GM21423 (cell line): ENCODE results near the gene SRGN.
A peak's percentile ranks its signal among the peaks of the same experiment; 100 is the strongest.

Experiments
- ATAC-seq: cut with Tn5 transposase; IDR thresholded peaks from one replicate; pipeline ENCODE4 v1.9.1; 2021; ENCODE audit warnings: mild to moderate bottlenecking, moderate library complexity; ENCODE audit not compliant: unreplicated experiment

SRGN gene

DNA sequence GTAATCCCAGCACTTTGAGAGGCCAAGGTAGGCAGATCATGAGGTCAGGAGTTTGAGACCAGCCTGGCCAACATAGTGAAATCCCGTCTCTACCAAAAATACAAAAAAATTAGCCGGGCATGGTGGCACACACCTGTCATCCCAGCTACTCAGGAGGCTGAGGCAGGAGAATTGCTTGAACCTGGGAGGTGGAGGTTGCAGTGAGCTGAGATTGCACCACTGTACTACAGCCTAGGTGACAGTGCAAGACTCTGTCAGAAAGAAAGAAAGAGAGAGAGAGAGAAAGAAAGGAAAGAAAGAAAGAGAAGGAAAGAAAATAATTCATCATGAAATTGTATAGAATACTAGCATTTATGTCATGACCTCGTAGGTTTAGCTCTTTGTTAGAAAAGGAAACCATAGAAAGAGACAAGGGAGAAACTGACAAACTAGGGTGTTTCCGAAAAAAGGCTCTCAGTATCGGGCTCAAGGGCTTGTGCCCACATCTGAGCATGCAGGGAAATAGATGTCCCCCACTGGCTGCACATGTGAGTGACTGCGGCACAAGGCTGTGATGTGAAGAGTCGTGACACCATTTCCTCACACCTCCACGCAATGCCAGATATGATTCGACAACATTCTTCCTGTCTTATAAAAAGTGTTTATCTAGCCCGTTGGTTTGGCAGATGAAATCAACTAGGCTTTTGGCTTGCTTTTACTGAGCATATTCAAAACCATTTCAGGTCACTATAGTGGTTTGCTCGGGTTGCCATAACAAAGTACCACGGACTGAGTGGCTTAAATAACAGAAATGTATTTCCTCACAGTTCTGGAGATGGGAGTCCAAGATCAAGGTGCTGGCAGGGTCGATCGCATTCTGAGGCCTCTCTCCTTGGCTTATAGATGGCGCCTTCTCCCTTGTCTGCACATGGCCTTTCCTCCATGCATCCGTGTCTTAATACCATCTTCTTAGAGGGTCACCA is 2.0 kb downstream of the SRGN start:
- ATAC-seq = peak; percentile 42

DNA sequence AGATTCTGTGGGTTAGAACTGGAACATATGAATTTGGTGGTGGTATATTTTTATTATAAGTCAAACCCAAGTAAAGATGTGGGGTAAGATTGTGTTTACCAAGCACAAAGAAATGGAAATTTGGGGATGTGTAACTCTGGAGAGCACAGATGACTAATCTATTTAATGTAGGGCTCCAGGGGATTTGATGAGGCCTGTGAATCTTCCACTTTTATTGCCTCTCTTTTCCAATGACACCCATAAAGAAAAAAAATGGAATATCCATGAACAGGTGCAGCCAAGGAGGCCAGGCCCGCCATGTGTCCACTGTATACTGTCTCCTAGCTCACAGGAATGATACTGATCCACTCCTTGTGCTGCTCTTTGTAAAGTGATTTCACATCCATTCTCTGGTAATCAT is 2.8 kb downstream of the SRGN start:
- no peak for ATAC-seq

DNA sequence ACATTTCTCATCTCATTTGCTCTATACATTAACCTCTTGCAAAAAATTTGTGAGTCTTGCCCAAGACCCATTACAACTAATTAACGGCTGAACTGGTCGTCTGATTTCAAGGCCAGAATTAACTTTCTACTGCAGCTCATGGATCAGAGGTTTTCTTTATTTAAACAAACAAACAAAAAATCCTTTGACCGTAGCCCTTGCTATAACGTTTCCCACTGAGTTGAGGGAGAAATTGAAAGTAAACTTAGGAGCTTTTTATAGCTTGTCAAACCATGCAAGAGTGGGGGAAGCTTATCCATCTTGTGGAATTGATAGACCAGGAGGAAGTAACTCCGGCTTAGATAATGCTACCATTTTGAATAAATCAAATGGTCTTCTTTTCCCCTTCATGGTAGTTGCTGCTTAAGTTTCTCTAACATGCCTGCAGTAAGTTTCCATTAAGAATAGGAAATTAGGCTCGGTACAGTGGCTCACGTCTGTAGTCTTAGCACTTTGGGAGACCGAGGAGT is 3.3 kb downstream of the SRGN start:
- no peak for ATAC-seq

DNA sequence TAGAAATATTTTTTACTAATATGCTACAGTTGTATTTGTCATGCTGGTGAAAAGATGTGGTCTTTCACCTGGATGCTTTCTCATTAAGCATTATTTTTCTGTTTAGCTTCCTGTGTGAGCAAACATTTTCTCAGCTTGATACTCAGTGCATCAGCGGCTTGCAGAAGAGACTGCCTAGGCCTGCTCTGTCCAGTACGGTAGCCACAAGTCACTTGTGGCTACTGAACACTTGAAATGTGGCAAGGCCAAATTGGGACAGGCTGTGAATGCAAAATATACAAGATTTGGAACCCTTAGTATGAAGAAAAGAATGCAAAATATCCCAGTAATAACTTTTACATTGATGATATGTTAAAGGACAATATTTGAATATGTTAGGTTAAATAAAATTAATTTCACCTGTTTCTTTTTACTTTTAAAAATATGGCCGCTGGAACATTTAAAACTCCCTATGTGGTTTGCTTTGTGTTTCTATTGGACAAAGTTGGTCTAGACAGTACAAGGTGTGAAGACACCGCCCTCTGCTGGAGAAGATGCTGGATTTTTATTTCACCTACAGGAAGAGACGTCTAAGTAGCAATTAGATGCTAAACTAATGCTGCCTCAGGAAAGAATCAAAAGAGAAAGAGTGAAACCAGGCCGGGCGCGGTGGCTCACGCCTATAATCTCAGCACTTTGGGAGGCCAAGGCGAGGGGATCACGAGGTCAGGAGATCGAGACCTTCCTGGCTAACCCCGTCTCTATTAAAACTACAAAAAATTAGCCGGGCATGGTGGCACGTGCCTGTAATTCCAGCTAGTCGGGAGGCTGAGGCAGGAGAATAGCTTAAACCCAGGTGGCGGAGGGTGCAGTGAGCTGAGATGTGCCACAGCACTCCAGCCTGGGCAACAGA is 5.3 kb downstream of the SRGN start:
- ATAC-seq = no peak

DNA sequence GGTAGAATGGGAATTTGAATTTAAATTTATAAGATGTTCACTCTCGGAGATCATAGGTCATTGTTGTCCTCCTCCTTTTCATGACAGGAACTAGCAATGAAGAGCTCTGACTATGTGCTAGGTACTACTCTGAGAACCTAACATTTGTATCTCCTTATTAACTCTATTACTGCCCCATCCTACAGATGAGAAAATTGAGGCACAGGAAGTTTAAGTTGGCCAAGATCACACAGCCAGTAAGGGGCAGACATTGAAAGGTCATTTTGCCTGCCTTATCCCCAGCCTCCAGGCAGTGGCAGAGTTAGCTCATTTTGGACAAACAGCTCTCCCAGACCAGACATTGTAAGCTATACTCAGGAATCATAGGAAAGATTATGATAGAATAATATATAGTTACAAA is 6.0 kb downstream of the SRGN start:
- ATAC-seq = no peak

DNA sequence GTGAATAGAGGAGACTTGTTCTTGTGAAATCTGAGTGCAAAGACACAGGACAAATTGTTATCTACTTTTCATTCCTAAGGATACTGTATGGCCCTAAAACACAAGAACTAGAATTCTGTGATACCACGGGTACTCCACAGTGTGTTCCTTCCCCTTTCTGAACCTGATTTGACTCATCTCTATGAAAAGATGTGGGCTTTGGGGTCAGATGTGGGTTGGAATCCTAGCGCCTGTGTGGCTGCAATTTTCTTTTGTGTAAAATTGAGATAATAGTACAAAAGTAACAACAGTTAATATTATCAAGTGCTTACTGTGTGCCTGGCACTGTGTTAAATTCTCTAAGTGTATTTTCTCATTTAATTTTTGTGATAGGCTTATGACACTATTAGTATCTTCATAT is 8.1 kb downstream of the SRGN start:
- ATAC-seq = no peak

DNA sequence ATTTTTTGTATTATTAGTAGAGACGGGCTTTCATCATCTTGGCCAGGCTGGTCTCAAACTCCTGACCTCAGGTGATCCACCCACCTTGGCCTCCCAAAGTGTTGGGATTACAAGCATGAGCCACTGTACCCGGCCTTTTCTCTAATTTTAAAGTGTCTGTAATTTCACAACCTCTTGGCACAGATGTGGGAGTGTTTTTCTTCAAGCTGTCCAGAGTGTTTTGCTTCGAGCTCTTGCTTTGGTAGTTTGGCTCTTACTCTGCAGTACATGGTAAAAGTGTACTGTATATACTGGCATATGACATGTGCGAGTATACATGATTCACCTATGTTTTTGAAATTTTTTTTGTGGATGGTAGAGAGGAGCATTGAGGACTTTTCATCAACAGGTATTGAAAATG is 9.8 kb downstream of the SRGN start:
- ATAC-seq = no peak

DNA sequence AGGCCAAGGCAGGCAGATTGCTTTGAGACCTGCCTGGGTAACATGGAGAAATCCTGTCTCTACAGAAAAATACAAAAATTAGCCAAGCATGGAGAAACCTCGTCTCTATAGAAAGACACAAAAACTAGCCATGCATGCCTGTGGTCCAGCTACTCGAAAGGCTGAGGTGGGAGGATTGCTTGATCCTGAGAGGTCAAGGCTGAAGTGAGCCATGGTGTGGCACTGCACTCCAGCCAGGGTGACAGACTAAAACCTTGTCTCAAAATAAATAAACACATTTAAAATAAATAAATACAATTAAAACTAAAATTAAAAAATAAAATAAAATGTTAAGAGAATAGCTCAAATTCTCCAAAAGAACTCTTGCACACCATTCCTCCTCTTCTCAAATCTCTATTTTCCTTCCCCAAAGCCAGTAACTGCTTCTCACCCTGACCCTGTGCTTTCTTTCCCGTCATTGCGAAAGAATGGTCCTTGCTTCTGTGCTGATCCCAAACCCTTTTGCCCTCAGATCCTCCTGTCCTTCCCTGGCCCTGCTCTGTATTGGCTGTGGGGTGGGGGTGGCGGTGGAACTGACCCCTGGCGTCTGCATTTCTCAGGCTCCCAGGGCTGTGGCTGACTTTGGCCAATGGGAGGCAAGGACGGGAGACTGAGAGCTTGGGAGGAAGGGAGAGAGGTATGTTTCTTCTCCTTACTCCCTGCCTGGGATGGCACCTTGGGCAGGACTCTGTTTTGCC is 12.4 kb downstream of the SRGN start:
- no peak for ATAC-seq

DNA sequence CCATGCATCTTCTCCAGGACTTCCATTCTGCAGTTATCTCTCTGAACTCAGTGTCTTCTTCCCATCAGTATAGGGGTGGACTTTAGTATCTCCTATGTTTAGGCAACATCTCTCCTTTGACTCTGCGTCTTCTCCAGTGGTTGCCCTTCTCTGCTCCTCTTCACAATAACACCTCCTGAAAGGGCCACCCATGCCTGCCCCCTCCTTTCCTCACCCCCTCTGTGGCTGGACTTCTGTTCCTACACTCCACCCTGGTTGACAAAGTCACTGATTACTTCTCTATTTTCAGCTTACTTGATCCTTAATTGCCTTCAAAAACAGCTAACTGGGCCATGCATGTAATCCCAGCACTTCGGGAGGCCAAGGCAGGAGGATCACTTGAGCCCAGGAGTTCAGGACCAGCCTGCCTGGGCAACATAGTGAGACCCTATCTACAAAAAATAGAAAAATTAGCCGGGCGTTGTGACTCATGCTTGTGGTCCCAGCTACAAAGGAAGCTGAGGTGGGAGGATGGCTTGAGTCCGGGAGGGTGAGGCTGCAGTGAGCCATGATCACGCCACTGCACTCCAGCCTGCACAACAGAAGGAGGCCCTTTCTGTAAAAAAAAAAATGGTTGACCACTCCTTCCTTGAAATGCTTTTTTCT is 13.7 kb downstream of the SRGN start:
- ATAC-seq = no peak

DNA sequence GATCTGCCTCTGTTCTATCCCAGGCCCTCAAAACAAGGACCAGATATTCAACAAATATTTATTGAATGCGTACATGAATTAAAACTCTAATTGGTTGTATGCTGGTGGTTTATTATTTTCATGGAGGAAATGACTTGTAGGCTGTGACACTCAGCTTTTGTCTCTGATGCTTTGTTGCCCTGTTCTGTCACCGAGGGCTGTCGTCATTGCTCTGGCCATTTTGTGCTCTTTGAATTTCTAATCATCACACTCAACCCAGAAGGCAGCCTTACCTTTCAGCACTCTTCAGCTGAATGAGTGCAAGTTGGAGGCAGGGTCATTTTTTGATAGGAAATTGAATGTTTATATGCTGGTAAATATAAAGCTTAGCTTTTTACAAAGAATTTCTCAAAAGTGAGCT is 14.5 kb downstream of the SRGN start:
- no peak for ATAC-seq

DNA sequence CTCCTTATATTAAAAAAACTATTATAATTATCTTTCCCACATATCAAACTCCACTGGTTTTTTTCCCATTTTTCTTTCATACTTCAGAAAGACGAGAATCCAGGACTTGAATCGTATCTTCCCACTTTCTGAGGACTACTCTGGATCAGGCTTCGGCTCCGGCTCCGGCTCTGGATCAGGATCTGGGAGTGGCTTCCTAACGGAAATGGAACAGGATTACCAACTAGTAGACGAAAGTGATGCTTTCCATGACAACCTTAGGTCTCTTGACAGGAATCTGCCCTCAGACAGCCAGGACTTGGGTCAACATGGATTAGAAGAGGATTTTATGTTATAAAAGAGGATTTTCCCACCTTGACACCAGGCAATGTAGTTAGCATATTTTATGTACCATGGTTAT is 15.9 kb downstream of the SRGN start:
- ATAC-seq = no peak

DNA sequence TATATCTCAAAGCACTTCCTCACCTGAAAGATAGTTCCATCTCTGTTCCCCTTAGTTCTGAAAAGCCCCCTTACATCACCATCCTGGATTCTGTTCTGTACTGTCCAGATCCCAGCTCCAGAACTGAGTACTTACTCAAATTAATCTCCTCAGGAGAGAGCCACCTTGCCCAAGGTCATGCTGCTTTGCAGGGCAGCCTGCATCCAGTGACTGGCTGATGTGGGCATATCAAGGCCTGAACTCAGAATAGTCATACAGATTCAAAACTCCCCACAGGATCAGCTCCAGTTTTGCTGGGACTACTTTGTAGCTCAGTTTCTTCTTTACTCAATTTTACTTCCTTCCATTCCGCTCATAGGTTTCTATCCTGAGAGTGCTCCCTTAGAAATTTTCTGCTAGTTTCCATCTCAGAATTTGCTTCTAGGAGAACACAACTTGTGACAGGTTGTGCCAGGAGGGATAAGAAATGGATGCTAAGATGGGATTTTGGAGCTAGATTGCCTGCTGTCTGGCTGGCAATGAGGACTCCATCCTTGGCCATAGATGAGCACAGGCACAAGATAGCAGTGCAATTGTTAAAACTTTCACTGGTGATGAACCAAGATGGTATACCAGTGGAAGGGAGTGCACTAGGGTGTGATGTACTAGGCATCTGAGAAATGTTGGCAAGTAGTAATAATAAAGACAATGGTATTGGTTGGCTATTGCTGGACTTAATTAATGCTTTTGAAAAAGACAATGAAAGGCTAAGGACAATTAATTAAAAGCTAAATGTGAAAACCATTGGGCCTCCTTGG is 17.3 kb downstream of the SRGN start:
- no peak for ATAC-seq

DNA sequence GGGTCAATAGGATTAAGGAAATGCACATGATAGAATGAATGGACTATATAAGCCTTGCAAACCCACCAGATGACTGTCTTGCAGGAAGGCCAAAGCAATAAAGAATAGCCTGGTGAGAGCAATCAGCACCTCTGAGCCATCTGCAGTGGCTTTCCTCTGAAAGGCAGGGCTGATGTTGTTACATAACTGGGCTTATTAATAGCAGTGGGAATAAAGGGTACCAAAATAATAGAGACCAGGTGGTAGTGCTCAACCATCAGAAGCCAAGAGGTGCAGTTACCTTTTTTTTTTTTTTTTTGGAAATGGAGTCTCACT is 19.2 kb downstream of the SRGN start:
- no peak for ATAC-seq

DNA sequence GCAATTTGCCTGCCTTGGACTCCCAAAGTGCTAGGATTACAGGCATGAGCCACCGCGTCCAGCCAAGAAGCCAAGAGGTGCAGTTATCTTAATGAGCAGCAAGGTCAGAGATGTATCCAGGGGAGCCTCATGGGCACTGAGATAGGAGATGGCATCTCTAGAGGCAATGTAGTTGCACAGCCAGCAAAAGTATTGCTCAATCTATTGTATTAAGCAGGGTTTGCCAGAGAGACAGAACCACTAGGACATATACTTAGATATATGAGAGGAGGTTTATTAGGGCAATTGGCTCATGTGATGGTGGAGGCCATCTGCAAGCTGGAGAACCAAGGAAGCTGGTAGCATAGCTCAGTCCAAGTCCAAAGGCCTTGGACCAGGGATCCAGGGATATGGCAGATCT is 19.8 kb downstream of the SRGN start:
- ATAC-seq = no peak

DNA sequence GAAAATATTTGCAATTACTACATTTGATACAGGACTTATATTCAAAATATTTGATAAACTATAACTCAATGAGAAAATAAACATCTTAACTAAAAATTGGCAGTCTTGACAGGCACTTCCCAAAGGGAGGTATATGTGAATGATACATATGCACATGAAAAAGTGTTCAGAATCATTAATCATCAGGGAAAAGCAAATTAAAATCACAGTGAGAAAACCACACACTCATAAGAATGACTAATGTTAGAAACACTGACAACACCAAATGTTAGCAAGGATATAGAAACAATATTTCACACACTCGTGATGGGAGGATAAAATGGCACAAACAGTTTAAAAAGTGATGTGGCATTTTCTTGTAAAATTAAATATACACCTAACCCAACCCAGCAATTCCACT is 32.0 kb downstream of the SRGN start:
- ATAC-seq = no peak

DNA sequence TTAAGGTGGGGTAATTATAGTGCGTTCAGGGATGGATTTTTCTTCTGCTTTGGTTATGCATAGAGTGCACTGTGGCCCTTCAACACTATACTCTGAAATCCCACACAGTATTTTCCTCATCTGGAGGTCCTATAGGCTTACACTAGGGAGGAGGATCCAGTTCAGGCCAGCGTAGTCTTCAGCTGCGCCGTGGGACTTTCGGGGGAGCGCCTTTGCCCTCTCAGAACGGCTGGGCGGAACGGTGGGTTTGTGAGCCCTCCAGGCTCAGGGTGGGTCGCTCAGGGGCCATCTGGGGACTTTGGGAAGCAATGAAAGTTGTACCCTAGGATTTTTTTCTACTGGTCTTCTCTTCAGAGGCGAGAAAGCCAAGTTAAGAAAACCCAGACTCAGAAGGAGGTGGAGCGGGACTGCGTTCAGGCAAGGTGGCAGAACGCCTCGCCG is 35.4 kb downstream of the SRGN start:
- ATAC-seq = peak; percentile 28

DNA sequence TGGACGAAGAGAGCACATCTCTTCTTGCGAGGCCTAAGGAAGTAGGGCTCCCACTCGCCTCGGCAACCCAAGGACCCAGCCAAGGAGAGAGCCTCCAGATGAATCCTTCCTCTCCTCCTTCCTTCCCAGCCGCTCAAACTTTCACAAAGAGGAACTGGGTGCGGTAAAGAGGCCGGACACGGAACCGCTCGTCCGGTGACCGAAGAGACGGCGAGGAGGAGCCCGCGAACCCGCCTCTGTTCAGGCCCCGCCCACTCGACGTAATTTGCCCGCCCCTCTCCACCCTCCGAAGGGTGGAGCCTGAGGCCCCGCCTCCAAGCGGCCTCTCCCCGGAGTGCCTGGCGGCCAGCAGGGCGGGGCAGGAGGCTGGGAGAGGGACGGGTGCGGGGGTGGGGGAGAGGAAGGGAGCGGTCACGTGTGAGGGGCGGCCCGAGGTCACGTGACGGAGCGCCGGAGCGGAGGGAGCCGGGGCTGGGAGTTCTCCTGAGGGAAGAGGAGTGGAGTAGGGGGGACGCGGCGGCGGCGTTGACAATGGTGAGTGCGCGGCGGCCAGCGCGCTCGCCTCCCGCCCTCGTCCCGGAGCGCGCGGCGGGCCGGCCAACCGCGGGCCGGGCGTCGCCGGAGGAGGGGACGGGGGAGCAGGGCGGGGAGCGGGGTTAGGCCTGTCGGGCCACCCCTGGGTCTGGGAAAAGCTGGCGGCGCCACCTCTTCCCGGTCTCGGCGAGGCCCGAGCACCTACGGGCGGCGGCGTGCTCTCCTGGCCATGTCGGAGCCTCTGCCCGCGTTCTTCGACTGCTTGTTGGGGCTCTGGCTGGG is 36.1 kb downstream of the SRGN start, which contains the start of gene VPS26A:
TSS of gene VPS26A (plus strand) at position 432 of the 816 bp plus-strand sequence. CDS start at position 532, 100 bp downstream.
- peak; percentile 80 for ATAC-seq

DNA sequence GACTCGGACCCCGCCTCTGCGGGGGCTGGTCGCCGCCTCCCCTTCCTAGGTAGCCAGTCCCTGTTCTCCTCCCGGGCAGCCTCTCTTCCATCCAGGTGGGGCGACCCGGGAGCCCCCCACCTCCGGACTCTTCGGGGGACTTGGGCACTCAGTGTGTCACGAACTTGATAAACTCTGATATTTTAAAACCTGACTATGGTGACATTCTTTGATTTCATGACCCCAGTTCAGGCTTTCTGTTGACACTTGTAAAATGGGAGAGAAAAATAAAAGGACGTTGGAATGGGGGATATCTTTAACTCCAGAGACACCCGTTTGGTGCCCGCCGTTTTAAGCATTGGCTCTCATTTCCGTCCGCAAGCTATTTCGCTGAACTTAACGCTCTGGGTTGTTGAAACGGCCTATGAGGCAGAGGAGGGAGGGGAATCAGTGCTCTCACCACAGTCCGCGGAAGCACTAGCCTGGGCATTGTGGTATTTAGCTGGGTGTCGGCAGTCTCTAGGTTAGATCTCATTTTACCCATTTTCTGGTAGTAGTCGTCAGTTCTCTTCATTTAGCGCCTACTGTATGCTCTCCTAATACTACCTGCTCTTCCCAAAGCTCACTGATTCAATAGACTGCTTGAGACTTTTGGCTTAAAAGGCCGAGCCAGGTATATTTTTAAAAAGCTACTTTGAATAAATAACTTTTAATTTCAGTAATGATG is 36.8 kb downstream of the SRGN start:
- ATAC-seq = peak; percentile 27
